Measurements from ENCODE around the gene L3MBTL4. TPM values are rescaled to one million over a fixed set of nuclear protein-coding genes. Genes with fewer than 3 reads are reported as not detected.

The L3MBTL4 gene
- total and polyA plus RNA-seq, 9 of the 15 experiments (the other 6 are each of a cell fraction or from before 2014, with no cell fraction given): not detected

DNA sequence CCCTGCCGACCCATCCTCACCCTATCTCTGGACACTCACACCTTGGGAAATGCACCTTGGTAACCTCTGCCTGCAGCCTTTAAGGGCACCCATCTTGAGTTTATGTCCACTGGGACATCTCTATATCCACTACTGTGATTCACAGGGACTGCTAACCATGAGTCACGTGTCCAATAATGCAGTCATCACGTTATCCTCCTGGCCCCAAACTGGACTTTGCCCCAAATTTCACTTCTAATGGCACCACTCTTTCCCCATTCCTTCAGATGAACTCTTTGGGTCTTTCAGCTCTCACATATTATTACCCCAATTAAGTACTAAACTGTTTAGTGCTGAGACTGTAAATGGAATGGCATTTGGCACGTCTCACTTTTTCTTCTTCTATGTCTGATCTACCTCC is 448.2 kb downstream of the L3MBTL4 start:
- ATAC-seq: no peak
- POLR2A ChIA-PET: interaction anchor here (1.1 kb wide), 1 partner anchor 14 kb away, joined by 3 read pairs; no protein-coding TSS in a partner anchor
- no peak for FAIRE-seq
- Histone ChIP-seq H3K4me3 (no peak overlapping the region), H3K9me3 (replicated peaks; ENCODE audit: control insufficient read depth, insufficient read depth, low read depth, low read length) (no peaks in the 10 kb centered on the region), H3K36me3 (ENCODE audit: control insufficient read depth, insufficient read depth, low read length) (no peaks in the 10 kb centered on the region), H3K27ac (ENCODE audit: extremely low read depth, low read depth, low read length) (no peak overlapping the region), H3K27me3 (ENCODE audit: control insufficient read depth in 2 of 2, insufficient read depth in 2 of 2, low read length in 2 of 2) (no peaks in the 10 kb centered on the region), H3K9ac (ENCODE audit: insufficient read depth in 1 of 2, low read depth in 2 of 2, low read length in 2 of 2) (no peak overlapping the region), H4K20me1 (replicated peaks; ENCODE audit: control insufficient read depth, insufficient read depth, low read length) (no peaks in the 10 kb centered on the region), H3K79me2 (ENCODE audit: control insufficient read depth, insufficient read depth, low read length) (no peaks in the 10 kb centered on the region), H2AFZ (ENCODE audit: low read depth, low read length) (no peak overlapping the region), H3K4me1 (replicated peaks in 1 of 2; ENCODE audit: control insufficient read depth in 2 of 2, insufficient read depth in 2 of 2, low read length in 2 of 2) (no peaks in the 10 kb centered on the region), H3K9me1 (ENCODE audit: control insufficient read depth, insufficient read depth, low read length) (no peaks in the 10 kb centered on the region), H3K4me2 (ENCODE audit: insufficient read depth, low read length) (no peak overlapping the region)
- BruUV-seq (replicated peaks): no TSS peak
- 1% methylated on average over 4 of the region's 4 CpGs for WGBS (ENCODE audit: insufficient coverage, low coverage, missing lambda C conversion rate)
- DNase-seq (ENCODE audit: extremely low read depth in 1 of 4, low spot score in 3 of 4): no peak
- intact Hi-C loops (cut with micrococcal nuclease): no loop called here
- in situ Hi-C loops (cut with MboI): no loop called here
- CTCF ChIA-PET (ENCODE audit: low intra/inter-chr PET ratio): no interaction called here
- no peak for TF ChIP-seq MXI1 (IDR thresholded peaks at IDR 0.05; ENCODE audit: low read depth, low read length)
- TF ChIP-seq MYNN (IDR thresholded peaks at IDR 0.05): no peak
- TF ChIP-seq MYNN (CRISPR knock-in tag; IDR thresholded peaks at IDR 0.05): no peak
- TF ChIP-seq PCBP1 (IDR thresholded peaks at IDR 0.05; ENCODE audit: low read depth, low read length, poor library complexity, severe bottlenecking): no peak
- TF ChIP-seq NRF1 (conservative IDR thresholded peaks at IDR 0.05 in 1 of 2, IDR thresholded peaks at IDR 0.05 in 1 of 2): no peak
- no peak for TF ChIP-seq ZNF12 (CRISPR knock-in tag; IDR thresholded peaks at IDR 0.05)
- TF ChIP-seq MTA2 (IDR thresholded peaks at IDR 0.05; ENCODE audit: low read depth): no peak
- TF ChIP-seq, protein P1, sequence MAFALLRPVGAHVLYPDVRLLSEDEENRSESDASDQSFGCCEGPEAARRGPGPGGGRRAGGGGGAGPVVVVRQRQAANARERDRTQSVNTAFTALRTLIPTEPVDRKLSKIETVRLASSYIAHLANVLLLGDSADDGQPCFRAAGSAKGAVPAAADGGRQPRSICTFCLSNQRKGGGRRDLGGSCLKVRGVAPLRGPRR (CRISPR knock-in tag; IDR thresholded peaks at IDR 0.05): no peak
- no peak for TF ChIP-seq NCOA4 (IDR thresholded peaks at IDR 0.05; ENCODE audit: partially characterized antibody)
- TF ChIP-seq, protein P2, sequence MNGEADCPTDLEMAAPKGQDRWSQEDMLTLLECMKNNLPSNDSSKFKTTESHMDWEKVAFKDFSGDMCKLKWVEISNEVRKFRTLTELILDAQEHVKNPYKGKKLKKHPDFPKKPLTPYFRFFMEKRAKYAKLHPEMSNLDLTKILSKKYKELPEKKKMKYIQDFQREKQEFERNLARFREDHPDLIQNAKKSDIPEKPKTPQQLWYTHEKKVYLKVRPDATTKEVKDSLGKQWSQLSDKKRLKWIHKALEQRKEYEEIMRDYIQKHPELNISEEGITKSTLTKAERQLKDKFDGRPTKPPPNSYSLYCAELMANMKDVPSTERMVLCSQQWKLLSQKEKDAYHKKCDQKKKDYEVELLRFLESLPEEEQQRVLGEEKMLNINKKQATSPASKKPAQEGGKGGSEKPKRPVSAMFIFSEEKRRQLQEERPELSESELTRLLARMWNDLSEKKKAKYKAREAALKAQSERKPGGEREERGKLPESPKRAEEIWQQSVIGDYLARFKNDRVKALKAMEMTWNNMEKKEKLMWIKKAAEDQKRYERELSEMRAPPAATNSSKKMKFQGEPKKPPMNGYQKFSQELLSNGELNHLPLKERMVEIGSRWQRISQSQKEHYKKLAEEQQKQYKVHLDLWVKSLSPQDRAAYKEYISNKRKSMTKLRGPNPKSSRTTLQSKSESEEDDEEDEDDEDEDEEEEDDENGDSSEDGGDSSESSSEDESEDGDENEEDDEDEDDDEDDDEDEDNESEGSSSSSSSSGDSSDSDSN (IDR thresholded peaks at IDR 0.05; ENCODE audit: borderline replicate concordance in 1 of 2, low read depth in 2 of 2, low read length in 2 of 2): no peak
- TF ChIP-seq GABPB2 (CRISPR knock-in tag; conservative IDR thresholded peaks at IDR 0.05): no peak
- no peak for TF ChIP-seq FOXJ2 (tag; IDR thresholded peaks at IDR 0.05)
- no peak for TF ChIP-seq ZNF134 (CRISPR knock-in tag; conservative IDR thresholded peaks at IDR 0.05)
- TF ChIP-seq KAT2B (IDR thresholded peaks at IDR 0.05; ENCODE audit: low read depth, low read length): no peak
- no peak for TF ChIP-seq ZNF224 (CRISPR knock-in tag; IDR thresholded peaks at IDR 0.05)
- TF ChIP-seq, protein P3, sequence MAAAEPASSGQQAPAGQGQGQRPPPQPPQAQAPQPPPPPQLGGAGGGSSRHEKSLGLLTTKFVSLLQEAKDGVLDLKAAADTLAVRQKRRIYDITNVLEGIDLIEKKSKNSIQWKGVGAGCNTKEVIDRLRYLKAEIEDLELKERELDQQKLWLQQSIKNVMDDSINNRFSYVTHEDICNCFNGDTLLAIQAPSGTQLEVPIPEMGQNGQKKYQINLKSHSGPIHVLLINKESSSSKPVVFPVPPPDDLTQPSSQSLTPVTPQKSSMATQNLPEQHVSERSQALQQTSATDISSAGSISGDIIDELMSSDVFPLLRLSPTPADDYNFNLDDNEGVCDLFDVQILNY (CRISPR knock-in tag; IDR thresholded peaks at IDR 0.05): no peak
- no peak for TF ChIP-seq RAD51 (IDR thresholded peaks at IDR 0.05; ENCODE audit: borderline replicate concordance, low read depth)
- no peak for TF ChIP-seq ZNF232 (CRISPR knock-in tag; IDR thresholded peaks at IDR 0.05)
- TF ChIP-seq, protein P4, sequence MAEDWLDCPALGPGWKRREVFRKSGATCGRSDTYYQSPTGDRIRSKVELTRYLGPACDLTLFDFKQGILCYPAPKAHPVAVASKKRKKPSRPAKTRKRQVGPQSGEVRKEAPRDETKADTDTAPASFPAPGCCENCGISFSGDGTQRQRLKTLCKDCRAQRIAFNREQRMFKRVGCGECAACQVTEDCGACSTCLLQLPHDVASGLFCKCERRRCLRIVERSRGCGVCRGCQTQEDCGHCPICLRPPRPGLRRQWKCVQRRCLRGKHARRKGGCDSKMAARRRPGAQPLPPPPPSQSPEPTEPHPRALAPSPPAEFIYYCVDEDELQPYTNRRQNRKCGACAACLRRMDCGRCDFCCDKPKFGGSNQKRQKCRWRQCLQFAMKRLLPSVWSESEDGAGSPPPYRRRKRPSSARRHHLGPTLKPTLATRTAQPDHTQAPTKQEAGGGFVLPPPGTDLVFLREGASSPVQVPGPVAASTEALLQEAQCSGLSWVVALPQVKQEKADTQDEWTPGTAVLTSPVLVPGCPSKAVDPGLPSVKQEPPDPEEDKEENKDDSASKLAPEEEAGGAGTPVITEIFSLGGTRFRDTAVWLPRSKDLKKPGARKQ (CRISPR knock-in tag; IDR thresholded peaks at IDR 0.05): no peak

Data from K562 (cell line).